Prostate gland (tissue), 2 donors: ENCODE results near the gene ELN.

Source experiments
- CTCF ChIP-seq, 4 experiments: fragments of 200-600 bp in 2 of 4; fragments of 450-650 bp in 2 of 4; sonication (generic) in 2 of 4; IDR thresholded peaks; 1 replicate in 3 of 4; 2 replicates in 1 of 4; pipeline ENCODE4 v1.5.1; 2016 to 2019; ENCODE audit warnings: antibody characterized with exemption in 4 of 4, mild to moderate bottlenecking in 2 of 4, moderate library complexity in 2 of 4
- POLR2A ChIP-seq: fragments of 450-650 bp; IDR thresholded peaks from one replicate; pipeline ENCODE4 v1.6.1; 2016; ENCODE audit warnings: antibody characterized with exemption, mild to moderate bottlenecking
- POLR2AphosphoS5 ChIP-seq: sonication (generic); formaldehyde crosslinking; IDR thresholded peaks from one replicate; pipeline ENCODE4 v1.6.1; 2017; ENCODE audit warnings: antibody characterized with exemption

DNA sequence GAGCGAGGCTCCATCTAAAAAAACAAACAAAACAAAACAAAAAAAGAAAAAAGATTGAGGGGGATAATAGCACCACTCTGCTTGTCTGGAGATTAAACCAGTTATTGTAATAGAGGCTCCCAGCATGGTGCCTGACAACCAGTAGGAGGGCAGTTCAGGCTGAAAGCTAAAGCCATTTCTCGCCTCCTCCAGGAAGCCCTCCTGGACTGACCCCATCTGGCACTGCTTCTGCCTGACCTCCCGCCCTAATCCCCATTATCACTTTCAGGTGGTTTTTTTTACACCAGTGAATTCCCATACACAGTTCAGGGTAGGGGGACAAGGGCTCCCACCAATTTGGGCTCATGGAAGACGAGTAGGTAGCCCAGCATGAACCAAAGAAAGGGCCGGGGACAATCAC, 8.8 kb upstream of the ELN start:
- no peak for TF ChIP-seq POLR2AphosphoS5
- TF ChIP-seq POLR2A: no peak
- no peak for TF ChIP-seq CTCF (IDR thresholded peaks at IDR 0.05)
